H1 (cell line): ENCODE data around the gene DNAH8. TPM values are rescaled to one million over a fixed set of nuclear protein-coding genes. Genes with fewer than 3 reads are reported as not detected.

Experiments used
- CTCF ChIA-PET: fragments of 300-600 bp; sonication (Branson Sonifier 250); formaldehyde crosslinking; loops from one replicate; lab custom pipeline; 2021; ENCODE audit not compliant: partially characterized antibody; lab: Charles Lee
- POLR2A ChIA-PET: fragments of 300-600 bp; sonication (Branson Sonifier 250); formaldehyde crosslinking; loops from one replicate; lab custom pipeline; 2021; ENCODE audit warnings: inconsistent platforms; ENCODE audit not compliant: partially characterized antibody; lab: Charles Lee
- DNase-seq, 2 experiments: peaks; one replicate each; pipeline versions ENCODE4 v3.0.0 to v3.0.0-alpha.2; 2010 to 2022; ENCODE audit warnings: low spot score in 2 of 2, low read depth in 1 of 2, mixed read lengths in 1 of 2
- FAIRE-seq: peaks from 2 replicates; lab custom pipeline; 2011; peaks lifted over from hg19 to GRCh38; lab: Jason Lieb, UNC
- H2AFZ ChIP-seq: 2 replicates; pipeline ENCODE4 v1.8.1; 2012; ENCODE audit warnings: low read length, inconsistent platforms
- H2AK5ac ChIP-seq: 2 replicates; pipeline ENCODE4 v1.6.1; 2013; ENCODE audit warnings: low read depth, low read length
- H2BK120ac ChIP-seq: replicated peaks from 2 replicates; pipeline ENCODE3; 2013; ENCODE audit warnings: low read depth, low read length, inconsistent platforms
- H2BK12ac ChIP-seq: 2 replicates; pipeline ENCODE4 v1.6.1; 2013; ENCODE audit warnings: low read depth, low read length
- H2BK15ac ChIP-seq: 2 replicates; pipeline ENCODE4 v1.6.1; 2013; ENCODE audit warnings: low read length
- H2BK20ac ChIP-seq: 2 replicates; pipeline ENCODE4 v1.6.1; 2013; ENCODE audit warnings: low read length
- H2BK5ac ChIP-seq: 2 replicates; pipeline ENCODE4 v1.6.1; 2013; ENCODE audit warnings: low read depth, low read length
- H3K14ac ChIP-seq: 2 replicates; pipeline ENCODE4 v1.6.1; 2013; ENCODE audit warnings: inconsistent platforms; ENCODE audit not compliant: insufficient read length
- H3K18ac ChIP-seq: 2 replicates; pipeline ENCODE4 v1.6.1; 2013; ENCODE audit warnings: low read length; ENCODE audit errors: extremely low read depth
- H3K23ac ChIP-seq: 2 replicates; pipeline ENCODE4 v1.6.1; 2013; ENCODE audit warnings: inconsistent platforms; ENCODE audit not compliant: insufficient read length
- H3K23me2 ChIP-seq: 2 replicates; pipeline ENCODE4 v1.6.1; 2013; ENCODE audit warnings: low read depth, low read length
- H3K27ac ChIP-seq: 2 replicates; pipeline ENCODE4 v1.6.1; 2011; ENCODE audit warnings: low read depth, low read length, inconsistent platforms
- H3K27me3 ChIP-seq, 4 experiments: replicated peaks in 1 of 4; 1 replicate in 1 of 4; 2 replicates in 3 of 4; pipeline versions ENCODE4 v1.6.1 to v1.8.1; 2011 to 2013; ENCODE audit warnings: low read length in 3 of 4, mild to moderate bottlenecking in 3 of 4, inconsistent platforms in 2 of 4, mixed read lengths in 2 of 4, moderate library complexity in 1 of 4; ENCODE audit not compliant: control insufficient read depth in 3 of 4, insufficient read depth in 3 of 4; ENCODE audit errors: extremely low read depth in 1 of 4
- H3K36me3 ChIP-seq, 4 experiments: 2 replicates each; pipeline versions ENCODE4 v1.6.1 to v1.8.1; 2011 to 2013; ENCODE audit warnings: mild to moderate bottlenecking in 4 of 4, low read length in 3 of 4, moderate library complexity in 2 of 4, control low read depth in 1 of 4, inconsistent platforms in 1 of 4; ENCODE audit not compliant: insufficient read depth in 4 of 4, control insufficient read depth in 2 of 4
- H3K4ac ChIP-seq: replicated peaks from 2 replicates; pipeline ENCODE3; 2013; ENCODE audit warnings: low read length, low read depth, mixed read lengths, inconsistent platforms; ENCODE audit not compliant: insufficient read length
- H3K4me1 ChIP-seq, 4 experiments: replicated peaks in 1 of 4; 1 replicate in 1 of 4; 2 replicates in 3 of 4; pipeline versions ENCODE4 v1.6.1 to v1.8.1; 2011 to 2013; ENCODE audit warnings: low read length in 3 of 4, inconsistent platforms in 2 of 4, mixed read lengths in 1 of 4; ENCODE audit not compliant: insufficient read depth in 4 of 4, control insufficient read depth in 3 of 4
- H3K4me2 ChIP-seq, 2 experiments: 2 replicates each; pipeline versions ENCODE4 v1.6.1 to v1.8.1; 2011 to 2013; ENCODE audit warnings: low read depth in 2 of 2, low read length in 2 of 2, control low read depth in 1 of 2, inconsistent platforms in 1 of 2, mild to moderate bottlenecking in 1 of 2; ENCODE audit not compliant: insufficient read depth in 1 of 2
- H3K4me3 ChIP-seq, 4 experiments: fragments of 200-600, 300-600 bp in 1 of 4; sonication (generic), shearing (Covaris generic), sonication (Bioruptor Twin) in 1 of 4; 2 replicates each; pipeline versions ENCODE4 v1.5.1 to v1.8.1; 2011 to 2016; ENCODE audit warnings: low read length in 4 of 4, low read depth in 3 of 4, control low read depth in 2 of 4, inconsistent platforms in 2 of 4, mild to moderate bottlenecking in 2 of 4, mixed read lengths in 1 of 4, moderate library complexity in 1 of 4; ENCODE audit not compliant: insufficient read depth in 2 of 4; ENCODE audit errors: extremely low read depth in 1 of 4
- H3K56ac ChIP-seq: replicated peaks from 2 replicates; pipeline ENCODE3; 2013; ENCODE audit warnings: low read depth, mild to moderate bottlenecking, mixed read lengths, low read length, inconsistent platforms; ENCODE audit not compliant: insufficient read length
- H3K79me1 ChIP-seq: 2 replicates; pipeline ENCODE4 v1.6.1; 2013; ENCODE audit warnings: low read depth, low read length, control low read depth
- H3K79me2 ChIP-seq, 2 experiments: 2 replicates each; pipeline versions ENCODE4 v1.6.1 to v1.8.1; 2012 to 2013; ENCODE audit warnings: low read length in 2 of 2, mild to moderate bottlenecking in 2 of 2, inconsistent platforms in 1 of 2; ENCODE audit not compliant: insufficient read depth in 2 of 2, control insufficient read depth in 1 of 2
- H3K9ac ChIP-seq, 4 experiments: replicated peaks in 1 of 4; 1 replicate in 1 of 4; 2 replicates in 3 of 4; pipeline versions ENCODE4 v1.6.1 to v1.8.1; 2011 to 2013; ENCODE audit warnings: low read depth in 3 of 4, low read length in 3 of 4, control low read depth in 2 of 4, mild to moderate bottlenecking in 2 of 4, moderate library complexity in 2 of 4, inconsistent platforms in 1 of 4; ENCODE audit errors: extremely low read depth in 1 of 4
- H3K9me3 ChIP-seq, 2 experiments: 2 replicates each; pipeline versions ENCODE4 v1.6.1 to v1.8.1; 2012 to 2013; ENCODE audit warnings: mild to moderate bottlenecking in 2 of 2, moderate library complexity in 2 of 2, control low read depth in 1 of 2, inconsistent platforms in 1 of 2, low read depth in 1 of 2, low read length in 1 of 2, mixed read lengths in 1 of 2; ENCODE audit not compliant: insufficient read depth in 2 of 2
- H4K20me1 ChIP-seq, 2 experiments: replicated peaks in 1 of 2; 2 replicates each; pipeline versions ENCODE3 to v1.8.1; 2011 to 2013; ENCODE audit warnings: inconsistent platforms in 2 of 2, low read length in 2 of 2, mild to moderate bottlenecking in 1 of 2; ENCODE audit not compliant: insufficient read depth in 2 of 2, control insufficient read depth in 1 of 2
- H4K5ac ChIP-seq: 2 replicates; pipeline ENCODE4 v1.6.1; 2013; ENCODE audit warnings: low read length, low read depth, mixed read lengths, inconsistent platforms; ENCODE audit not compliant: insufficient read length
- H4K8ac ChIP-seq: 2 replicates; pipeline ENCODE4 v1.8.0; 2013; ENCODE audit warnings: mild to moderate bottlenecking, moderate library complexity, low read length, inconsistent platforms; ENCODE audit not compliant: insufficient read depth; ENCODE audit errors: extremely low read depth
- H4K91ac ChIP-seq: replicated peaks from 2 replicates; pipeline ENCODE3; 2013; ENCODE audit warnings: low read length, mixed read lengths, inconsistent platforms; ENCODE audit not compliant: insufficient read length
- CBX5 ChIP-seq: fragments of 300-800, 300-1000 bp; sonication (generic); IDR thresholded peaks from 2 replicates; pipeline ENCODE4 v1.7.1; 2016; ENCODE audit warnings: antibody characterized with exemption, low read length, low read depth
- CBX8 ChIP-seq: fragments of 300-800, 300-1000 bp; sonication (generic); IDR thresholded peaks from 2 replicates; pipeline ENCODE4 v1.7.1; 2016; ENCODE audit warnings: low read depth, low read length, borderline replicate concordance
- RFX5 ChIP-seq: IDR thresholded peaks from 2 replicates; pipeline ENCODE4 v1.6.1; 2011; ENCODE audit warnings: low read depth, low read length, improper control_type of control experiment, borderline replicate concordance
- WGBS, 2 experiments: shearing (Covaris generic) in 1 of 2; methylation state at CpG; one replicate each; pipeline versions ENCODE4 v1.1.6 to v1.1.7; 2013 to 2015; ENCODE audit warnings: low lambda C conversion rate in 2 of 2, mixed read lengths in 2 of 2, inconsistent platforms in 1 of 2, low coverage in 1 of 2, missing lambda C conversion rate in 1 of 2; ENCODE audit not compliant: insufficient replicate concordance in 2 of 2, insufficient coverage in 1 of 2, insufficient read length in 1 of 2; ENCODE audit errors: extremely low coverage in 1 of 2, missing lambda C conversion rate in 1 of 2; 5-methylcytosine and 5-hydroxymethylcytosine counted together
- polyA plus RNA-seq, 7 experiments: library from polyadenylated mRNA; depleted of rRNA in 3 of 7; stranded (reverse) in 5 of 7; unstranded in 2 of 7; fragments of >200 nt in 5 of 7; fragments of 200-250 nt in 2 of 7; gene quantifications; 1 replicate in 5 of 7; 2 replicates in 1 of 7; 4 replicates in 1 of 7; pipeline versions ENCODE4 v1.2.1 to v1.2.3, GENCODE V29; 2011 to 2013; ENCODE audit warnings: missing spikeins in 2 of 7, mixed read lengths in 2 of 7
- total RNA-seq: library from RNA; stranded (reverse); fragmentation: NEBNext Ultra II Directional; extraction: Animal tissue kit (Norgen Biotek cat#: 25700); gene quantifications from 2 replicates; pipeline ENCODE4 v1.2.1, GENCODE V29; 2021

DNAH8 gene
- total and polyA plus RNA-seq, 2 of the 8 experiments (the other 6 are each of a cell fraction or from before 2014, with no cell fraction given): under 0.01 TPM; not detected in 1

- Histone ChIP-seq H3K14ac (no peak overlapping the region), H4K5ac (no peak overlapping the region), H2BK5ac (no peak overlapping the region), H2AFZ (no peak overlapping the region), H3K27ac (no peak overlapping the region), H2BK12ac (no peak overlapping the region), H4K8ac (no peak overlapping the region), H3K79me2 (no peaks in the 10 kb centered on the region), H3K23ac (no peak overlapping the region), H4K91ac (no peak overlapping the region), H3K27me3 (no peaks in the 10 kb centered on the region), H3K56ac (no peak overlapping the region), H3K4me2 (no peak overlapping the region), H2BK120ac (no peak overlapping the region), H2BK15ac (no peak overlapping the region), H3K4me3 (no peak overlapping the region), H2BK20ac (no peak overlapping the region), H3K79me1 (no peaks in the 10 kb centered on the region), H2AK5ac (no peak overlapping the region), H3K4ac (no peak overlapping the region), H3K9ac (no peak overlapping the region), H3K4me1 (no peaks in the 10 kb centered on the region; a peak in 1 of 7 replicates)
- ChIA-PET CTCF (interaction anchor here (1.5 kb wide), 1 partner anchor 56 kb away, joined by 3 read pairs; no protein-coding TSS in a partner anchor), POLR2A (no interaction called here)
- WGBS, 2 experiments: 88% methylated on average over 2 of the region's 2 CpGs; no CpG with 5 or more reads in 1 of the 2 experiments
- DNase-seq (no peak), FAIRE-seq (no peak)
- no peak for TF ChIP-seq CBX5
- TF ChIP-seq RFX5: no peak
- no peak for TF ChIP-seq CBX8
- TF ChIP-seq, all 59 proteins: peak for 0
- Histone ChIP-seq H3K23me2 (no peaks in the 10 kb centered on the region), H3K36me3 (no peaks in the 10 kb centered on the region), H3K18ac (no peak overlapping the region), H3K9me3 (no peaks in the 10 kb centered on the region), H4K20me1 (no peaks in the 10 kb centered on the region)
Measured at GRCh38 chr6:38853236-38853635, 138.1 kb downstream of the DNAH8 start.
